Measurements from ENCODE around the gene SLC25A25.
A peak's percentile ranks its signal among the peaks of the same experiment; 100 is the strongest.

Gene SLC25A25

GRCh38 chr9:128077847-128078503 is 9.9 kb downstream of the SLC25A25 start:
- DNase-seq: no peak

GRCh38 chr9:128078504-128079434 is 10.7 kb downstream of the SLC25A25 start:
- DNase-seq: no peak

- no peak for DNase-seq
These were observed 12.2 kb downstream of the SLC25A25 start for GRCh38 chr9:128080206-128080605.

GRCh38 chr9:128081056-128081455 is 13.0 kb downstream of the SLC25A25 start:
- no peak for DNase-seq

GRCh38 chr9:128082151-128082550 is 14.1 kb downstream of the SLC25A25 start:
- no peak for DNase-seq

GRCh38 chr9:128084746-128085145 is 16.7 kb downstream of the SLC25A25 start:
- no peak for DNase-seq

GRCh38 chr9:128085943-128086342 is 17.9 kb downstream of the SLC25A25 start:
- no peak for DNase-seq

- no peak for DNase-seq
These were observed 19.2 kb downstream of the SLC25A25 start for GRCh38 chr9:128087262-128087661.

- DNase-seq: no peak
These were observed 20.4 kb downstream of the SLC25A25 start for GRCh38 chr9:128088253-128088945.

GRCh38 chr9:128089299-128089698 is 21.3 kb downstream of the SLC25A25 start:
- DNase-seq: no peak

GRCh38 chr9:128091144-128091543 is 23.1 kb downstream of the SLC25A25 start:
- DNase-seq: no peak

- no peak for DNase-seq
These were observed 23.5 kb downstream of the SLC25A25 start for GRCh38 chr9:128091571-128091970.

GRCh38 chr9:128092199-128092977 is 24.4 kb downstream of the SLC25A25 start:
- DNase-seq: no peak

GRCh38 chr9:128093011-128093410 is 25.0 kb downstream of the SLC25A25 start:
- DNase-seq: no peak

GRCh38 chr9:128094166-128094949 is 26.3 kb downstream of the SLC25A25 start:
- peak; percentile 83 for DNase-seq

GRCh38 chr9:128094950-128095544 is 27.0 kb downstream of the SLC25A25 start:
- DNase-seq: no peak

GRCh38 chr9:128096616-128097536 is 28.8 kb downstream of the SLC25A25 start:
- DNase-seq: no peak

- DNase-seq: no peak
These were observed 29.7 kb downstream of the SLC25A25 start for GRCh38 chr9:128097543-128098296.

Data from T1000 (cell line).